DND-41 (cell line): Measurements from ENCODE around the gene TMEM135.

Experiments
- ATAC-seq: fragments of 200-7000 bp; cut with Tn5 transposase; 3 replicates; pipeline ENCODE4 v1.9.1; 2021; ENCODE audit warnings: low read depth; ENCODE audit not compliant: insufficient read depth
- DNase-seq: peaks from one replicate; pipeline ENCODE4 v3.0.0-alpha.2; 2020
- H2AFZ ChIP-seq: 2 replicates; pipeline ENCODE4 v1.6.0; 2012; ENCODE audit warnings: low read depth, low read length
- H3K27ac ChIP-seq: 2 replicates; pipeline ENCODE4 v1.5.1; 2012; ENCODE audit warnings: low read length, inconsistent platforms
- H3K27me3 ChIP-seq: fragments of 200-600 bp; sonication (generic); 2 replicates; pipeline ENCODE4 v1.6.0; 2012; ENCODE audit warnings: low read length, mild to moderate bottlenecking, inconsistent platforms; ENCODE audit not compliant: insufficient read depth, poor library complexity
- H3K36me3 ChIP-seq: 2 replicates; pipeline ENCODE4 v1.5.1; 2012; ENCODE audit warnings: low read length, inconsistent platforms; ENCODE audit not compliant: insufficient read depth
- H3K4me1 ChIP-seq: 2 replicates; pipeline ENCODE4 v1.5.1; 2012; ENCODE audit warnings: mild to moderate bottlenecking, low read length; ENCODE audit not compliant: insufficient read depth
- H3K4me2 ChIP-seq: 2 replicates; pipeline ENCODE4 v1.6.0; 2012; ENCODE audit warnings: mild to moderate bottlenecking, moderate library complexity, low read length, inconsistent platforms; ENCODE audit not compliant: insufficient read depth
- H3K4me3 ChIP-seq, 2 experiments: fragments of 200-600 bp in 1 of 2; shearing (Covaris generic) in 1 of 2; 2 replicates each; pipeline ENCODE4 v1.5.1; 2012 to 2016; ENCODE audit warnings: inconsistent platforms in 2 of 2, low read length in 2 of 2, mild to moderate bottlenecking in 2 of 2, low read depth in 1 of 2, moderate library complexity in 1 of 2
- H3K79me2 ChIP-seq: 2 replicates; pipeline ENCODE4 v1.6.0; 2012; ENCODE audit warnings: low read length, inconsistent platforms; ENCODE audit not compliant: insufficient read depth
- H3K9ac ChIP-seq: 2 replicates; pipeline ENCODE4 v1.6.0; 2012; ENCODE audit warnings: low read depth, mild to moderate bottlenecking, inconsistent platforms, low read length, moderate library complexity
- H3K9me3 ChIP-seq: 2 replicates; pipeline ENCODE4 v1.5.1; 2012; ENCODE audit warnings: low read length, moderate library complexity, mild to moderate bottlenecking, inconsistent platforms; ENCODE audit not compliant: insufficient read depth, severe bottlenecking
- H4K20me1 ChIP-seq: 2 replicates; pipeline ENCODE4 v1.6.0; 2012; ENCODE audit warnings: low read length; ENCODE audit not compliant: insufficient read depth
- EZH2 ChIP-seq: IDR thresholded peaks from 3 replicates; pipeline ENCODE4 v1.6.1; 2012; ENCODE audit warnings: borderline replicate concordance, low read depth, mild to moderate bottlenecking, moderate library complexity, low read length, inconsistent platforms; ENCODE audit not compliant: severe bottlenecking
- TF ChIP-seq, protein P1 (sequence below): IDR thresholded peaks from 2 replicates; pipeline ENCODE4 v1.5.1; 2012; ENCODE audit warnings: borderline replicate concordance, low read length, moderate library complexity, mild to moderate bottlenecking; ENCODE audit not compliant: poor library complexity, severe bottlenecking; ENCODE audit errors: extremely low read depth

TMEM135 gene

DNA sequence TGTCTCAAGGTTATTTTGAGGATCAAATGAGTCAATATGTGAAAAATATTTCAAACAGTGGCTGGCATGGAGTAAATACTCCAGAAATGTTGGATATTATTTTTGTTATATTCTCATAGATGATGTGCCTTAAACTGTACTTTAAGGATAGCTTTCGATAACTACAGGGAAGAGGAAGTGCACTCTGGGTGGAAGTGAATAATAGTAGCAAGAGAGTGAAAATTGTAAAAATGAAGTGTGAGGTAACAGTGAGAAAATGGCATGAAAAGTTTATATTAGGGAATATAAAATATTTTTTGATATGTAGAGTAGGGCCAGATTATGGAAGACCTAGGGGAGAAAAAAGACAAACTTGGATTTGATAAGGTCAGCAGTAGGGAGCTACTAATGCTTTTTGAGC, 258.9 kb downstream of the TMEM135 start:
- Histone ChIP-seq H3K27ac (no peak overlapping the region), H3K4me3 (no peak overlapping the region), H2AFZ (no peak overlapping the region), H3K27me3 (no peaks in the 10 kb centered on the region), H3K79me2 (no peaks in the 10 kb centered on the region), H3K9me3 (no peaks in the 10 kb centered on the region), H3K4me2 (no peak overlapping the region), H3K9ac (no peak overlapping the region), H3K4me1 (no peaks in the 10 kb centered on the region), H3K36me3 (peaks cover 3% of the 10 kb centered on the region; the same call in 1 of the 2 replicates), H4K20me1 (no peaks in the 10 kb centered on the region)
- DNase-seq (no peak), ATAC-seq (no peak)
- TF ChIP-seq, protein P1, sequence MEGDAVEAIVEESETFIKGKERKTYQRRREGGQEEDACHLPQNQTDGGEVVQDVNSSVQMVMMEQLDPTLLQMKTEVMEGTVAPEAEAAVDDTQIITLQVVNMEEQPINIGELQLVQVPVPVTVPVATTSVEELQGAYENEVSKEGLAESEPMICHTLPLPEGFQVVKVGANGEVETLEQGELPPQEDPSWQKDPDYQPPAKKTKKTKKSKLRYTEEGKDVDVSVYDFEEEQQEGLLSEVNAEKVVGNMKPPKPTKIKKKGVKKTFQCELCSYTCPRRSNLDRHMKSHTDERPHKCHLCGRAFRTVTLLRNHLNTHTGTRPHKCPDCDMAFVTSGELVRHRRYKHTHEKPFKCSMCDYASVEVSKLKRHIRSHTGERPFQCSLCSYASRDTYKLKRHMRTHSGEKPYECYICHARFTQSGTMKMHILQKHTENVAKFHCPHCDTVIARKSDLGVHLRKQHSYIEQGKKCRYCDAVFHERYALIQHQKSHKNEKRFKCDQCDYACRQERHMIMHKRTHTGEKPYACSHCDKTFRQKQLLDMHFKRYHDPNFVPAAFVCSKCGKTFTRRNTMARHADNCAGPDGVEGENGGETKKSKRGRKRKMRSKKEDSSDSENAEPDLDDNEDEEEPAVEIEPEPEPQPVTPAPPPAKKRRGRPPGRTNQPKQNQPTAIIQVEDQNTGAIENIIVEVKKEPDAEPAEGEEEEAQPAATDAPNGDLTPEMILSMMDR: no peak
- no peak for TF ChIP-seq EZH2

DNA sequence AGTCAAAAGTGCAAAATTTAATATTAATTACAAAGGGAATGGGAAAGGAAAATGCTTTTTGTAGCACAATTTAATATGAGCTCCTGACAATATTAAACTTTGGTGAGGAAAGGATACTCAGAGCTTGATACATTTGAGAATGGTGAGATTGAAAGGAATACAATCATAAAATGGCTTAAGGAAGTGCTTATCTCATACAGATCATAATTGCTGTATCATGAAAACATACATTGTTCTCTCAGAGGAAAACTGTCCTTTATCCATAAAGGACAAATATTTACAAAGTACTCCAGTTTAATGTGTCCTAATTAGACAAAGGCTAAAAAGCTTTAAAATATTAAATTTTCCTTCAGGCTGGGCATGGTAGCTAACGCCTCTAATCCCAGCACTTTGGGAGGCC, 260.4 kb downstream of the TMEM135 start:
- Histone ChIP-seq H3K9ac (no peak overlapping the region), H2AFZ (no peak overlapping the region), H3K27ac (no peak overlapping the region), H3K36me3 (peaks cover 6% of the 10 kb centered on the region; the same call in 1 of the 2 replicates), H4K20me1 (no peaks in the 10 kb centered on the region), H3K4me3 (no peak overlapping the region), H3K79me2 (no peaks in the 10 kb centered on the region), H3K4me1 (no peaks in the 10 kb centered on the region), H3K27me3 (no peaks in the 10 kb centered on the region), H3K9me3 (no peaks in the 10 kb centered on the region), H3K4me2 (no peak overlapping the region)
- no peak for TF ChIP-seq EZH2
- TF ChIP-seq, protein P1: no peak
- no peak for ATAC-seq
- no peak for DNase-seq

DNA sequence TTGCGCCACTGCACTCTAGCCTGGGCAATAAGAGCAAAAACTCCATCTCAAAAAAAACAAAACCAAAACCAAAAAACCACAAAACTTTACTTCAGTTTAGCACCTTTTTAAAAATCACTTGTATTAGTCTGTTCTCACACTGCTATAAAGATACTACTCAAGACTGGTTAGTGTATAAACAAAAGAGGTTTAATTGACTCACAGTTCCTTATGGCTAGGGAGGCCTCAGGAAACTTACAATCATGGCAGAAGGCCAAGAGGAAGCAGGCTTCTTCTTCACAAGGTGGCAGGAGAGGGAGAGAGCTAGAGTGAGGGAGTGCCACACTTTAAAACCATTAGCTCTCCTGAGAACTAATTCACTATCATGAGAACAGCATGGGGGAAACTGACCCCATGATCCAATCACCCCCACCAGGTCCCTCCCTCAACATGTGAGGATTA, 261.3 kb downstream of the TMEM135 start:
- ATAC-seq (peak; percentile 67), DNase-seq (no peak)
- Histone ChIP-seq H2AFZ (no peak overlapping the region), H3K79me2 (no peaks in the 10 kb centered on the region), H3K4me1 (no peaks in the 10 kb centered on the region), H3K27me3 (no peaks in the 10 kb centered on the region), H3K4me3 (no peak overlapping the region), H4K20me1 (no peaks in the 10 kb centered on the region), H3K4me2 (no peak overlapping the region), H3K9me3 (no peaks in the 10 kb centered on the region), H3K27ac (no peak overlapping the region), H3K9ac (no peak overlapping the region), H3K36me3 (peaks cover 6% of the 10 kb centered on the region; the same call in 1 of the 2 replicates)
- TF ChIP-seq, protein P1: no peak
- TF ChIP-seq EZH2: no peak
